ENCODE data around the gene MOV10L1.

GRCh38 chr22:50176850-50177536 lies 87.2 kb downstream of the MOV10L1 start:
- TF ChIP-seq CTCF (IDR thresholded peaks at IDR 0.05) (no peak), POLR2A (IDR thresholded peaks at IDR 0.05) (no peak)

Data from Peyer's patch (tissue), 4 donors.